SK-N-SH (cell line): Measurements from ENCODE around the gene NFXL1. TPM values are rescaled to one million over a fixed set of nuclear protein-coding genes. Genes with fewer than 3 reads are reported as not detected.

Experiments used
- CTCF ChIA-PET: fragments of 300-600, 350-600 bp; formaldehyde crosslinking; extraction: SDS; loops from one replicate; lab custom pipeline; 2021; lab: Yijun Ruan, JAX
- POLR2A ChIA-PET: fragments of 350-600 bp; sonication (Branson Sonifier 250); formaldehyde crosslinking; extraction: SDS; loops from one replicate; lab custom pipeline; 2020; ENCODE audit warnings: antibody characterized with exemption, inconsistent platforms; lab: Yijun Ruan, JAX
- DNase-seq: peaks from one replicate; pipeline ENCODE4 v3.0.0; 2012
- H2AFZ ChIP-seq: fragments of 200-600 bp; sonication (generic); 2 replicates; pipeline ENCODE4 v1.8.1; 2016; ENCODE audit warnings: antibody characterized with exemption, mild to moderate bottlenecking, low read depth
- H3F3A ChIP-seq: fragments of 200-600 bp; sonication (generic); replicated peaks from 2 replicates; pipeline ENCODE3; 2016; ENCODE audit warnings: antibody characterized with exemption, mild to moderate bottlenecking; ENCODE audit not compliant: insufficient read depth
- H3K27ac ChIP-seq, 2 experiments: fragments of 200-500 bp in 1 of 2; fragments of 200-600 bp in 1 of 2; sonication (Bioruptor generic) in 1 of 2; sonication (generic), shearing (Covaris generic) in 1 of 2; 2 replicates each; pipeline versions ENCODE4 v1.5.1 to v1.6.1; 2014 to 2016; ENCODE audit warnings: low read depth in 2 of 2, inconsistent platforms in 1 of 2, low read length in 1 of 2, mild to moderate bottlenecking in 1 of 2, mixed read lengths in 1 of 2
- H3K27me3 ChIP-seq: fragments of 200-600 bp; sonication (generic), shearing (Covaris generic); 2 replicates; pipeline ENCODE4 v1.6.1; 2016; ENCODE audit warnings: mixed run types; ENCODE audit not compliant: insufficient read depth
- H3K36me3 ChIP-seq, 2 experiments: fragments of 200-500 bp in 1 of 2; fragments of 200-600 bp in 1 of 2; sonication (Bioruptor generic) in 1 of 2; sonication (generic) in 1 of 2; replicated peaks in 1 of 2; 2 replicates each; pipeline versions ENCODE3 to v1.5.1; 2014 to 2016; ENCODE audit warnings: low read length in 1 of 2, mild to moderate bottlenecking in 1 of 2; ENCODE audit not compliant: insufficient read depth in 2 of 2, control insufficient read depth in 1 of 2
- H3K4me1 ChIP-seq, 2 experiments: fragments of 200-500 bp in 1 of 2; fragments of 200-600 bp in 1 of 2; sonication (Bioruptor generic) in 1 of 2; sonication (generic), shearing (Covaris generic) in 1 of 2; 2 replicates each; pipeline versions ENCODE4 v1.5.1 to v1.6.1; 2014 to 2016; ENCODE audit warnings: low read depth in 1 of 2, low read length in 1 of 2, mixed run types in 1 of 2; ENCODE audit not compliant: insufficient read depth in 2 of 2, control insufficient read depth in 1 of 2
- H3K4me2 ChIP-seq: fragments of 200-600 bp; sonication (generic), shearing (Covaris generic); 2 replicates; pipeline ENCODE4 v1.6.1; 2017; ENCODE audit warnings: mixed run types
- H3K4me3 ChIP-seq, 2 experiments: fragments of 200-500 bp in 1 of 2; fragments of 200-600 bp in 1 of 2; sonication (Bioruptor generic) in 1 of 2; sonication (generic), shearing (Covaris generic) in 1 of 2; 2 replicates each; pipeline versions ENCODE4 v1.5.1 to v1.8.1; 2014 to 2016; ENCODE audit warnings: low read depth in 2 of 2, inconsistent platforms in 1 of 2, low read length in 1 of 2, mild to moderate bottlenecking in 1 of 2, mixed read lengths in 1 of 2, moderate library complexity in 1 of 2
- H3K79me2 ChIP-seq: fragments of 200-600 bp; sonication (generic); 2 replicates; pipeline ENCODE4 v1.8.1; 2017; ENCODE audit warnings: mild to moderate bottlenecking; ENCODE audit not compliant: insufficient read depth
- H3K9ac ChIP-seq: fragments of 200-600 bp; sonication (generic); 2 replicates; pipeline ENCODE4 v1.6.1; 2017; ENCODE audit warnings: mixed run types
- H3K9me2 ChIP-seq: fragments of 200-600 bp; sonication (generic); 2 replicates; pipeline ENCODE4 v1.6.1; 2017; ENCODE audit warnings: mixed run types
- H3K9me3 ChIP-seq: fragments of 200-600 bp; sonication (generic); 2 replicates; pipeline ENCODE4 v1.6.1; 2017; ENCODE audit warnings: mixed run types, mild to moderate bottlenecking, moderate library complexity
- H4K20me1 ChIP-seq: fragments of 200-600 bp; sonication (generic); 2 replicates; pipeline ENCODE4 v1.6.1; 2017; ENCODE audit warnings: mild to moderate bottlenecking, mixed run types; ENCODE audit not compliant: insufficient read depth
- EZH2phosphoT487 ChIP-seq: fragments of 200-600 bp; sonication (generic); IDR thresholded peaks from 2 replicates; pipeline ENCODE4 v1.6.1; 2017; ENCODE audit warnings: low read depth, mixed run types, mild to moderate bottlenecking, antibody characterized with exemption, moderate library complexity, borderline replicate concordance
- FOXJ3 ChIP-seq: sonication (generic); formaldehyde crosslinking; IDR thresholded peaks from 2 replicates; pipeline ENCODE4 v1.5.1; 2020; ENCODE audit warnings: mild to moderate bottlenecking, missing genetic modification reagents
- FOXM1 ChIP-seq: IDR thresholded peaks from 2 replicates; pipeline ENCODE4 v1.4.0; 2012; ENCODE audit warnings: low read depth, mild to moderate bottlenecking
- GABPA ChIP-seq: IDR thresholded peaks from 2 replicates; pipeline ENCODE4 v1.4.0; 2012; ENCODE audit warnings: low read depth, mild to moderate bottlenecking
- GATA2 ChIP-seq: sonication (generic); formaldehyde crosslinking; IDR thresholded peaks from 2 replicates; pipeline ENCODE4 v1.5.0; 2020; ENCODE audit warnings: mild to moderate bottlenecking, missing genetic modification reagents
- IRF3 ChIP-seq: fragments of 150-350 bp; IDR thresholded peaks from 2 replicates; pipeline ENCODE4 v1.6.1; 2016; ENCODE audit warnings: mild to moderate bottlenecking, low read depth, low read length
- JUND ChIP-seq: IDR thresholded peaks from 2 replicates; pipeline ENCODE4 v1.4.0; 2012
- MAX ChIP-seq: IDR thresholded peaks from 2 replicates; pipeline ENCODE4 v1.4.0; 2012; ENCODE audit warnings: low read depth
- MEF2A ChIP-seq: IDR thresholded peaks from 2 replicates; pipeline ENCODE4 v1.4.0; 2012; ENCODE audit warnings: low read depth, borderline replicate concordance
- MXI1 ChIP-seq: IDR thresholded peaks from 2 replicates; pipeline ENCODE4 v1.6.1; 2012; ENCODE audit warnings: mild to moderate bottlenecking, low read depth, low read length, improper control_type of control experiment
- NRF1 ChIP-seq: IDR thresholded peaks from 2 replicates; pipeline ENCODE4 v1.6.1; 2012; ENCODE audit warnings: low read depth, mild to moderate bottlenecking, low read length
- RCOR1 ChIP-seq: fragments of 150-350 bp; IDR thresholded peaks from 2 replicates; pipeline ENCODE4 v1.6.1; 2017; ENCODE audit warnings: antibody characterized with exemption, low read length
- REST ChIP-seq: IDR thresholded peaks from 2 replicates; pipeline ENCODE4 v1.6.1; 2012; ENCODE audit warnings: mild to moderate bottlenecking, low read depth, low read length, moderate library complexity
- RXRA ChIP-seq: IDR thresholded peaks from 2 replicates; pipeline ENCODE4 v1.4.0; 2012; ENCODE audit warnings: low read depth, mild to moderate bottlenecking, borderline replicate concordance
- SIN3A ChIP-seq: IDR thresholded peaks from 2 replicates; pipeline ENCODE4 v1.6.1; 2012; ENCODE audit warnings: low read depth, mild to moderate bottlenecking, low read length, moderate library complexity, borderline replicate concordance
- USF1 ChIP-seq: IDR thresholded peaks from 2 replicates; pipeline ENCODE4 v1.4.0; 2012; ENCODE audit warnings: low read depth, borderline replicate concordance
- YY1 ChIP-seq: IDR thresholded peaks from 2 replicates; pipeline ENCODE4 v1.4.0; 2012; ENCODE audit warnings: low read depth, mild to moderate bottlenecking
- WGBS: methylation state at CpG from one replicate; pipeline ENCODE4 v1.1.6; 2017; ENCODE audit warnings: low lambda C conversion rate; 5-methylcytosine and 5-hydroxymethylcytosine counted together
- polyA plus RNA-seq, 3 experiments: library from polyadenylated mRNA; depleted of rRNA; stranded (reverse); fragments of >200 nt; gene quantifications; 2 replicates each; pipeline ENCODE4 v1.2.3, GENCODE V29; 2012

Gene NFXL1
- polyA plus RNA-seq, 1 of the 3 experiments (the other 2 are of a cell fraction) = 9.0 TPM

GRCh38 chr4:47879458-47879857 lies 34.9 kb downstream of the NFXL1 start:
- Histone ChIP-seq H3K27me3 (no peaks in the 10 kb centered on the region), H3F3A (no peaks in the 10 kb centered on the region), H3K9me3 (no peaks in the 10 kb centered on the region), H3K9ac (no peak overlapping the region), H3K36me3 (peaks cover 83 to 94% of the 10 kb centered on the region in 2 experiments), H3K9me2 (no peaks in the 10 kb centered on the region), H3K27ac (no peak overlapping the region), H3K4me3 (no peak overlapping the region), H3K4me2 (no peak overlapping the region), H4K20me1 (no peaks in the 10 kb centered on the region), H2AFZ (no peak overlapping the region), H3K4me1 (no peaks in the 10 kb centered on the region), H3K79me2 (no peaks in the 10 kb centered on the region)
- no peak for DNase-seq
- ChIA-PET CTCF (interaction anchor here (1.0 to 1.4 kb wide), 6 partner anchors 10 to 175 kb away, joined by 3 read pairs; no protein-coding TSS in a partner anchor), POLR2A (no interaction called here)
- TF ChIP-seq FOXM1 (no peak), MEF2A (no peak), EZH2phosphoT487 (no peak), RXRA (no peak), JUND (no peak), IRF3 (no peak), SIN3A (no peak), MAX (no peak)

GRCh38 chr4:47876784-47877546 lies 37.4 kb downstream of the NFXL1 start:
- DNase-seq = no peak
- Histone ChIP-seq H2AFZ (no peak overlapping the region), H3K4me1 (no peaks in the 10 kb centered on the region), H3K27me3 (no peaks in the 10 kb centered on the region), H3K4me2 (no peak overlapping the region), H3K9me2 (no peaks in the 10 kb centered on the region), H3K27ac (peak overlapping the region in 1 of 2 experiments; percentile 68; a peak in 2 of 4 replicates), H3K4me3 (no peak overlapping the region), H4K20me1 (no peaks in the 10 kb centered on the region), H3K9me3 (no peaks in the 10 kb centered on the region; the same call in 1 of the 2 replicates), H3K9ac (no peak overlapping the region), H3K36me3 (peaks cover 81 to 91% of the 10 kb centered on the region in 2 experiments), H3F3A (no peaks in the 10 kb centered on the region), H3K79me2 (no peaks in the 10 kb centered on the region)
- POLR2A ChIA-PET = interaction anchor here (1.0 kb wide), 1 partner anchor 9 kb away, joined by 3 read pairs; no protein-coding TSS in a partner anchor
- TF ChIP-seq MXI1 (no peak), GATA2 (no peak), GABPA (no peak), RCOR1 (no peak), EZH2phosphoT487 (no peak), REST (no peak), NRF1 (no peak), YY1 (no peak), RXRA (no peak), USF1 (no peak), FOXJ3 (no peak)
- 67% methylated on average over 3 of the region's 3 CpGs for WGBS
- CTCF ChIA-PET = interaction anchor here (1.1 to 2.1 kb wide), 2 partner anchors 12 to 172 kb away, joined by 3 to 6 read pairs; no protein-coding TSS in a partner anchor
